HCT116 (cell line): ENCODE data around the gene GPR65.

Source experiments
- ZNF274 ChIP-seq: fragments of 200-500 bp; sonication (Bioruptor generic); IDR thresholded peaks from 2 replicates; pipeline ENCODE4 v1.6.1; 2014; ENCODE audit warnings: mild to moderate bottlenecking, low read depth, low read length, inconsistent platforms
- TF ChIP-seq, protein P1 (sequence below), 3 experiments: fragments of 200-600 bp in 1 of 3; sonication (generic) in 1 of 3; IDR thresholded peaks in 2 of 3; conservative IDR thresholded peaks in 1 of 3; 2 replicates each; pipeline ENCODE4 v1.5.1; 2012 to 2017; ENCODE audit warnings: low read depth in 2 of 3, low read length in 2 of 3, antibody characterized with exemption in 1 of 3, borderline replicate concordance in 1 of 3, control low read depth in 1 of 3, mild to moderate bottlenecking in 1 of 3, mixed read lengths in 1 of 3, mixed run types in 1 of 3, moderate library complexity in 1 of 3; ENCODE audit not compliant: insufficient read depth in 1 of 3

DNA sequence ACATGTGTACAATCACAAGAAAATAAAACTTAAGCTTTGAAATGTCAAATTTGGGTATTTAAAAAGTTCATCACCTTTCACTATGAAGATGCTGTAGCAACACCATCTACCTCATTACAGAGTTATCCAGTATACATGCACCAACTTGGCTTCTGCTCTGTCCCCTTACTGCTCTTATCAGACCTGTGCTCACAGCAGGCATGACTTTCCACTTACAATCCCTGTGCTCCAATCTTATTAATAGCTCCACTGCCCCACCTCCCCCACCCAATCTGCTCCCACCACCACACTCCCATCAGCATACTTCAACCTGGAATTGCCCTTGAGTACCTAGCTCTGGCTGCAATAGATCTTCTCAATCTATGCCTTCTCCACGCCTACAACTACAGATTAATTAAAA, 25.2 kb upstream of the GPR65 start:
- TF ChIP-seq ZNF274: no peak
- TF ChIP-seq, protein P1, sequence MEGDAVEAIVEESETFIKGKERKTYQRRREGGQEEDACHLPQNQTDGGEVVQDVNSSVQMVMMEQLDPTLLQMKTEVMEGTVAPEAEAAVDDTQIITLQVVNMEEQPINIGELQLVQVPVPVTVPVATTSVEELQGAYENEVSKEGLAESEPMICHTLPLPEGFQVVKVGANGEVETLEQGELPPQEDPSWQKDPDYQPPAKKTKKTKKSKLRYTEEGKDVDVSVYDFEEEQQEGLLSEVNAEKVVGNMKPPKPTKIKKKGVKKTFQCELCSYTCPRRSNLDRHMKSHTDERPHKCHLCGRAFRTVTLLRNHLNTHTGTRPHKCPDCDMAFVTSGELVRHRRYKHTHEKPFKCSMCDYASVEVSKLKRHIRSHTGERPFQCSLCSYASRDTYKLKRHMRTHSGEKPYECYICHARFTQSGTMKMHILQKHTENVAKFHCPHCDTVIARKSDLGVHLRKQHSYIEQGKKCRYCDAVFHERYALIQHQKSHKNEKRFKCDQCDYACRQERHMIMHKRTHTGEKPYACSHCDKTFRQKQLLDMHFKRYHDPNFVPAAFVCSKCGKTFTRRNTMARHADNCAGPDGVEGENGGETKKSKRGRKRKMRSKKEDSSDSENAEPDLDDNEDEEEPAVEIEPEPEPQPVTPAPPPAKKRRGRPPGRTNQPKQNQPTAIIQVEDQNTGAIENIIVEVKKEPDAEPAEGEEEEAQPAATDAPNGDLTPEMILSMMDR (IDR thresholded peaks at IDR 0.05 in 2 of 3, conservative IDR thresholded peaks at IDR 0.05 in 1 of 3; ENCODE audit: borderline replicate concordance in 1 of 3, insufficient read depth in 1 of 3, low read depth in 2 of 3, low read length in 2 of 3): no peak
